Endodermal cell (in vitro differentiated cells): ENCODE results near the gene SCEL. TPM values are rescaled to one million over a fixed set of nuclear protein-coding genes. Genes with fewer than 3 reads are reported as not detected.
A peak's percentile ranks its signal among the peaks of the same experiment; 100 is the strongest.

Experiments used
- DNase-seq: peaks from one replicate; pipeline ENCODE4 v3.0.0-alpha.2; 2017
- H3K27ac ChIP-seq: 2 replicates; pipeline ENCODE4 v1.5.1; 2013; ENCODE audit warnings: mild to moderate bottlenecking, low read depth, low read length, moderate library complexity
- H3K27me3 ChIP-seq: 2 replicates; pipeline ENCODE4 v1.6.1; 2013; ENCODE audit warnings: mild to moderate bottlenecking, low read length, moderate library complexity; ENCODE audit not compliant: insufficient read depth, control insufficient read depth, poor library complexity, severe bottlenecking
- H3K36me3 ChIP-seq: 2 replicates; pipeline ENCODE4 v1.7.0; 2013; ENCODE audit warnings: mild to moderate bottlenecking, low read length, moderate library complexity; ENCODE audit not compliant: control insufficient read depth, insufficient read depth
- H3K4me1 ChIP-seq: one replicate; pipeline ENCODE4 v1.7.0; 2013; ENCODE audit warnings: low read length; ENCODE audit not compliant: control insufficient read depth, insufficient read depth
- H3K4me3 ChIP-seq: 2 replicates; pipeline ENCODE4 v1.5.1; 2013; ENCODE audit warnings: mild to moderate bottlenecking, low read length, moderate library complexity
- H3K9ac ChIP-seq: 2 replicates; pipeline ENCODE4 v1.6.1; 2013; ENCODE audit warnings: mild to moderate bottlenecking, low read length, moderate library complexity; ENCODE audit not compliant: poor library complexity, severe bottlenecking; ENCODE audit errors: extremely low read depth
- H3K9me3 ChIP-seq: 2 replicates; pipeline ENCODE4 v1.6.1; 2013; ENCODE audit warnings: mild to moderate bottlenecking, low read length, moderate library complexity; ENCODE audit not compliant: control insufficient read depth
- H3K27ac Mint-ChIP-seq: 2 replicates; pipeline ENCODE4 v1.8.0; 2020; ENCODE audit warnings: mixed read lengths
- H3K27me3 Mint-ChIP-seq: 2 replicates; pipeline ENCODE4 v1.8.0; 2021; ENCODE audit warnings: mild to moderate bottlenecking, mixed read lengths; ENCODE audit not compliant: insufficient read depth
- H3K36me3 Mint-ChIP-seq: 2 replicates; pipeline ENCODE4 v1.8.0; 2020; ENCODE audit warnings: low read depth, mixed read lengths
- H3K4me1 Mint-ChIP-seq: 2 replicates; pipeline ENCODE4 v1.8.0; 2020; ENCODE audit warnings: mixed read lengths
- H3K4me3 Mint-ChIP-seq: 2 replicates; pipeline ENCODE4 v1.8.0; 2020; ENCODE audit warnings: mild to moderate bottlenecking, moderate library complexity, mixed read lengths
- H3K9me3 Mint-ChIP-seq: 2 replicates; pipeline ENCODE4 v1.8.0; 2020; ENCODE audit warnings: mild to moderate bottlenecking, mixed read lengths
- WGBS, 2 experiments: methylation state at CpG; one replicate each; pipeline versions ENCODE4 v1.1.5 to v1.1.7; 2013; ENCODE audit warnings: missing lambda C conversion rate in 2 of 2, mixed read lengths in 1 of 2; ENCODE audit not compliant: insufficient coverage in 1 of 2, insufficient read length in 1 of 2; 5-methylcytosine and 5-hydroxymethylcytosine counted together
- total RNA-seq, 2 donors: library from RNA; stranded (reverse); fragmentation: NEBNext Ultra II Directional in 1 of 2; extraction: Animal tissue kit (Norgen Biotek cat#: 25700) in 1 of 2; gene quantifications; 2 replicates in 1 of 2; 3 replicates in 1 of 2; pipeline ENCODE4 v1.2.1, GENCODE V29; 2021
- TF ChIP-seq, protein P1 (sequence below): fragments of 200-600 bp; sonication (generic); conservative IDR thresholded peaks from 2 replicates; pipeline ENCODE4 v1.5.0; 2021; ENCODE audit warnings: antibody characterized with exemption, mild to moderate bottlenecking

Gene SCEL
- total RNA-seq, 2 donors from 2014 or later, result 0.18 TPM; not detected in 1

DNA sequence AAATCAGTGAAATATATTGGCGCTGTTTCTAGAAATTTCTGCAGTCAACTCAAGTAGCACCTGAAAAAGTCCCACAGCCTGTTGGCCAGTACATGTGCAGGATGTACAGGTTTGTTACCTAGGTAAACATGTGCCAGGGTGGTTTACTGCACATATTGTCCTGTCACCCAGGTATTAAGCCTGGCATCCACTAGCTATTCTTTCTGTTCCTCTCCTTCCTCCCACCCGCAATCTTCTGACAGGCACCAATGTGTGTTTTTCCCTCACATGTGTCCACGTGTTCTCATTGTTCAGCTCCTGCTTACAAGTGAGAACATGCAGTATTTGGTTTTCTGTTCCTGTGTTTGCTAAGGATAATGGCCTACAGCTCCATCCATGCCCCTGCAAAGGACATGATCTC, 13.1 kb upstream of the SCEL start:
- Histone ChIP-seq H3K27ac (no peak overlapping the region), H3K27me3 (no peaks in the 10 kb centered on the region), H3K9me3 (peaks cover 4% of the 10 kb centered on the region), H3K36me3 (no peaks in the 10 kb centered on the region), H3K4me1 (peaks cover 2% of the 10 kb centered on the region), H3K9ac (no peak overlapping the region), H3K4me3 (no peak overlapping the region)
- peaks cover 31% of the 10 kb centered on the region for H3K4me1 Mint-ChIP-seq
- no peaks in the 10 kb centered on the region for H3K36me3 Mint-ChIP-seq
- no peaks in the 10 kb centered on the region for H3K27me3 Mint-ChIP-seq
- DNase-seq, result no peak
- H3K4me3 Mint-ChIP-seq, result no peak overlapping the region
- TF ChIP-seq, protein P1, sequence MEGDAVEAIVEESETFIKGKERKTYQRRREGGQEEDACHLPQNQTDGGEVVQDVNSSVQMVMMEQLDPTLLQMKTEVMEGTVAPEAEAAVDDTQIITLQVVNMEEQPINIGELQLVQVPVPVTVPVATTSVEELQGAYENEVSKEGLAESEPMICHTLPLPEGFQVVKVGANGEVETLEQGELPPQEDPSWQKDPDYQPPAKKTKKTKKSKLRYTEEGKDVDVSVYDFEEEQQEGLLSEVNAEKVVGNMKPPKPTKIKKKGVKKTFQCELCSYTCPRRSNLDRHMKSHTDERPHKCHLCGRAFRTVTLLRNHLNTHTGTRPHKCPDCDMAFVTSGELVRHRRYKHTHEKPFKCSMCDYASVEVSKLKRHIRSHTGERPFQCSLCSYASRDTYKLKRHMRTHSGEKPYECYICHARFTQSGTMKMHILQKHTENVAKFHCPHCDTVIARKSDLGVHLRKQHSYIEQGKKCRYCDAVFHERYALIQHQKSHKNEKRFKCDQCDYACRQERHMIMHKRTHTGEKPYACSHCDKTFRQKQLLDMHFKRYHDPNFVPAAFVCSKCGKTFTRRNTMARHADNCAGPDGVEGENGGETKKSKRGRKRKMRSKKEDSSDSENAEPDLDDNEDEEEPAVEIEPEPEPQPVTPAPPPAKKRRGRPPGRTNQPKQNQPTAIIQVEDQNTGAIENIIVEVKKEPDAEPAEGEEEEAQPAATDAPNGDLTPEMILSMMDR, result no peak
- no peaks in the 10 kb centered on the region for H3K9me3 Mint-ChIP-seq
- 85 to 95% methylated on average over 2 to 3 of the region's 3 CpGs for WGBS, 2 experiments
- H3K27ac Mint-ChIP-seq, result peak overlapping the region; percentile 89

DNA sequence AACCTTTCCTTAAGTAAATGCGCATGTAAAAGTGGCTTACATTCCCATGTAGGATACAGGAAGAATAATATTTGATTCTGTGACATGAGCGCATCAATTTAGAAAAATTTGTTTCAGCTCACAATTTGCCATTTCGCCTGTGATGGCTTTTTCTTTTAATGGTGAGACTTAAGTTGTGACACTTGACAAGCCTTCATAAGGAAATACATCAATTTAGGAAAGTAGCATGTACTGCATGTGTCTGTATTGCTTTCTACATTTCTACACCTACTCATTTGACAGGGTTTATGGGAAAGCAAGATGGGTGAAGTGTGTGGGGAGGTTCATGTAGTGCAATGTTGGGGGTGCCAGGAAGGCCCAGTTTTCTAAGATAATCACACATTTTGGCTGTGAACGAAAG, 12.1 kb upstream of the SCEL start:
- H3K4me3 ChIP-seq, result no peak overlapping the region
- Mint-ChIP-seq H3K27me3 (no peaks in the 10 kb centered on the region), H3K4me3 (no peak overlapping the region), H3K4me1 (peaks cover 36% of the 10 kb centered on the region), H3K27ac (no peak overlapping the region), H3K9me3 (no peaks in the 10 kb centered on the region), H3K36me3 (no peaks in the 10 kb centered on the region)
- WGBS, 2 experiments, result 91 to 100% methylated on average over 4 of the region's 4 CpGs
- no peak overlapping the region for H3K9ac ChIP-seq
- H3K9me3 ChIP-seq, result peaks cover 4% of the 10 kb centered on the region
- TF ChIP-seq, protein P1, result no peak
- H3K36me3 ChIP-seq, result no peaks in the 10 kb centered on the region
- H3K27ac ChIP-seq, result no peak overlapping the region
- H3K27me3 ChIP-seq, result no peaks in the 10 kb centered on the region
- no peak for DNase-seq
- peaks cover 2% of the 10 kb centered on the region for H3K4me1 ChIP-seq

- TF ChIP-seq, protein P1, result no peak
Measured at GRCh38 chr13:77523834-77524728, 11.4 kb upstream of the SCEL start.

More at GRCh38 chr13:77523834-77524728, 11.4 kb upstream of the SCEL start:
- WGBS, 2 experiments, result 96 to 100% methylated on average over 1 to 3 of the region's 3 CpGs
- Histone ChIP-seq H3K9me3 (peaks cover 4% of the 10 kb centered on the region), H3K4me3 (no peak overlapping the region), H3K9ac (no peak overlapping the region), H3K27ac (no peak overlapping the region), H3K4me1 (peaks cover 2% of the 10 kb centered on the region), H3K27me3 (no peaks in the 10 kb centered on the region), H3K36me3 (no peaks in the 10 kb centered on the region)
- Mint-ChIP-seq H3K27me3 (no peaks in the 10 kb centered on the region), H3K9me3 (no peaks in the 10 kb centered on the region), H3K4me1 (peaks cover 42% of the 10 kb centered on the region), H3K4me3 (no peak overlapping the region), H3K27ac (no peak overlapping the region), H3K36me3 (no peaks in the 10 kb centered on the region)
- DNase-seq, result no peak
